Neural cell (in vitro differentiated cells): ENCODE measurements around the gene DIP2C.

Experiments used
- CTCF ChIP-seq: fragments of 450-650 bp; IDR thresholded peaks from 2 replicates; pipeline ENCODE4 v1.5.1; 2014; ENCODE audit warnings: antibody characterized with exemption, mild to moderate bottlenecking, moderate library complexity; ENCODE audit not compliant: poor library complexity, severe bottlenecking
- EP300 ChIP-seq: fragments of 450-650 bp; conservative IDR thresholded peaks from 2 replicates; pipeline ENCODE4 v1.6.1; 2014; ENCODE audit warnings: antibody characterized with exemption, mild to moderate bottlenecking, moderate library complexity; ENCODE audit not compliant: poor library complexity, severe bottlenecking
- EZH2 ChIP-seq: fragments of 200-600, 300-800 bp; shearing (Covaris generic), sonication (generic); IDR thresholded peaks from 2 replicates; pipeline ENCODE4 v1.6.1; 2014; ENCODE audit warnings: antibody characterized with exemption, low read length, borderline replicate concordance, mild to moderate bottlenecking; ENCODE audit not compliant: insufficient read depth, poor library complexity, severe bottlenecking
- POLR2AphosphoS5 ChIP-seq: IDR thresholded peaks from 2 replicates; pipeline ENCODE4 v1.6.1; 2012

DNA sequence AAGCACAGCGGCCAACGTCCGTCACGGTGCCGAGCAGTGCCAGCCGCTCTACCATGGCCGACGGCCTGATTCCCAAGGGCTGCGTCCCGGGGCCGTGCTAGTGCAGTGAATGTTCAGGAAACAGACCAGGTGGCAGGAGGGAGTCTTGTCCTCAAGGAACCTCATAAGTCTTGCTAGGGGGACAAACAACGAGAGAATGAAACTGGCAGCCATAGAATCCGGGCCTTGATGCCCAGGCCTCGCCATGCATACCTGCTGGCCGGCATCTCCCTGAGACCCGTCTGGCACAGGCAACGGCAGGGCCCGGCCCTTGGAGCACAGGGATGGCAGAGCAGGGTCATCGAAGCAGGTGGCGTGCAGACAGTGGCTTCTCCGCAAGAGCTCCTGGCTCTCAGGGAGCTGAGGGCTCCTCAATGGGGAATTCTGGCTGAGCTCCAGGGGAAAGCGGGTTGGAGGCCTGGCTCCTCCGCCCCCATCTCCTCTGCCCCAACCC is 58.8 kb downstream of the DIP2C start:
- no peak for TF ChIP-seq EZH2
- no peak for TF ChIP-seq EP300
- TF ChIP-seq CTCF = no peak
- TF ChIP-seq POLR2AphosphoS5 = no peak
